ENCODE data around the gene EPB41L4B. TPM values are rescaled to one million over a fixed set of nuclear protein-coding genes. Genes with fewer than 3 reads are reported as not detected.

Gene EPB41L4B
- total and polyA plus RNA-seq, 2 experiments from 2014 or later = 11.0 to 32.2 TPM

DNA sequence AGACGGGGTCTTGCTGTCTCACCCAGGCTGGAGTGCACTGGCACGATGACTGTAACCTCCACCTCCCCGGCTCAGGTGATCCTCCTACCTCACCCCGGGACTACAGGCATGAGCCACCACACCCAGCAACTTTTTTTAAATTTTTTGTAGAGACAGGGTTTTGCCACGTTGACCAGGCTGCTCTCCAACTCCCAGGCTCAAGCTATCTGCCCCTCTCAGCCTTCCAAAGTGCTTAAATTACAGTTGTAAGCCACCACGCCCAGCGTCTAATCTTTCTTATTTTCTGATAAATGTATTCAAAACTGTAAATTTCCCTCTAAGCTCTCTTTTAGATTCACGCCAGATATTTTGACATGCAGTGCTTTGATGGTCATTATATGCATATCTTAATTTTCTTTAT is 164.2 kb downstream of the EPB41L4B start:
- no peaks in the 10 kb centered on the region for H4K20me1 ChIP-seq (replicated peaks; ENCODE audit: insufficient read depth)
- ATAC-seq (no peak), DNase-seq (ENCODE audit: low spot score) (no peak)
- peaks cover 8% of the 10 kb centered on the region; the same call in 1 of the 2 replicates for H3K36me3 ChIP-seq (ENCODE audit: insufficient read depth)
- no peak overlapping the region for H3K4me3 Mint-ChIP-seq
- H3K79me2 ChIP-seq (replicated peaks; ENCODE audit: insufficient read depth) = no peaks in the 10 kb centered on the region
- no peaks in the 10 kb centered on the region for H3K4me1 Mint-ChIP-seq
- H3K4me2 ChIP-seq = no peak overlapping the region
- TF ChIP-seq NANOG (IDR thresholded peaks at IDR 0.05; ENCODE audit: borderline replicate concordance) (no peak), CREB1 (CRISPR knock-in tag; IDR thresholded peaks at IDR 0.05; ENCODE audit: low read depth) (no peak), POLR2AphosphoS5 (IDR thresholded peaks at IDR 0.05; ENCODE audit: low read depth) (no peak), CTCF (conservative IDR thresholded peaks at IDR 0.05; ENCODE audit: low read depth in 2 of 2) (no peak), STAT1 (IDR thresholded peaks at IDR 0.05; ENCODE audit: unreplicated experiment) (no peak), ZNF331 (CRISPR knock-in tag; IDR thresholded peaks at IDR 0.05; ENCODE audit: low read depth) (no peak), REST (IDR thresholded peaks at IDR 0.05; ENCODE audit: unreplicated experiment) (no peak)
- TF ChIP-seq, protein P1, sequence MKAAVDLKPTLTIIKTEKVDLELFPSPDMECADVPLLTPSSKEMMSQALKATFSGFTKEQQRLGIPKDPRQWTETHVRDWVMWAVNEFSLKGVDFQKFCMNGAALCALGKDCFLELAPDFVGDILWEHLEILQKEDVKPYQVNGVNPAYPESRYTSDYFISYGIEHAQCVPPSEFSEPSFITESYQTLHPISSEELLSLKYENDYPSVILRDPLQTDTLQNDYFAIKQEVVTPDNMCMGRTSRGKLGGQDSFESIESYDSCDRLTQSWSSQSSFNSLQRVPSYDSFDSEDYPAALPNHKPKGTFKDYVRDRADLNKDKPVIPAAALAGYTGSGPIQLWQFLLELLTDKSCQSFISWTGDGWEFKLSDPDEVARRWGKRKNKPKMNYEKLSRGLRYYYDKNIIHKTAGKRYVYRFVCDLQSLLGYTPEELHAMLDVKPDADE (IDR thresholded peaks at IDR 0.05) = no peak
- TF ChIP-seq, protein P2, sequence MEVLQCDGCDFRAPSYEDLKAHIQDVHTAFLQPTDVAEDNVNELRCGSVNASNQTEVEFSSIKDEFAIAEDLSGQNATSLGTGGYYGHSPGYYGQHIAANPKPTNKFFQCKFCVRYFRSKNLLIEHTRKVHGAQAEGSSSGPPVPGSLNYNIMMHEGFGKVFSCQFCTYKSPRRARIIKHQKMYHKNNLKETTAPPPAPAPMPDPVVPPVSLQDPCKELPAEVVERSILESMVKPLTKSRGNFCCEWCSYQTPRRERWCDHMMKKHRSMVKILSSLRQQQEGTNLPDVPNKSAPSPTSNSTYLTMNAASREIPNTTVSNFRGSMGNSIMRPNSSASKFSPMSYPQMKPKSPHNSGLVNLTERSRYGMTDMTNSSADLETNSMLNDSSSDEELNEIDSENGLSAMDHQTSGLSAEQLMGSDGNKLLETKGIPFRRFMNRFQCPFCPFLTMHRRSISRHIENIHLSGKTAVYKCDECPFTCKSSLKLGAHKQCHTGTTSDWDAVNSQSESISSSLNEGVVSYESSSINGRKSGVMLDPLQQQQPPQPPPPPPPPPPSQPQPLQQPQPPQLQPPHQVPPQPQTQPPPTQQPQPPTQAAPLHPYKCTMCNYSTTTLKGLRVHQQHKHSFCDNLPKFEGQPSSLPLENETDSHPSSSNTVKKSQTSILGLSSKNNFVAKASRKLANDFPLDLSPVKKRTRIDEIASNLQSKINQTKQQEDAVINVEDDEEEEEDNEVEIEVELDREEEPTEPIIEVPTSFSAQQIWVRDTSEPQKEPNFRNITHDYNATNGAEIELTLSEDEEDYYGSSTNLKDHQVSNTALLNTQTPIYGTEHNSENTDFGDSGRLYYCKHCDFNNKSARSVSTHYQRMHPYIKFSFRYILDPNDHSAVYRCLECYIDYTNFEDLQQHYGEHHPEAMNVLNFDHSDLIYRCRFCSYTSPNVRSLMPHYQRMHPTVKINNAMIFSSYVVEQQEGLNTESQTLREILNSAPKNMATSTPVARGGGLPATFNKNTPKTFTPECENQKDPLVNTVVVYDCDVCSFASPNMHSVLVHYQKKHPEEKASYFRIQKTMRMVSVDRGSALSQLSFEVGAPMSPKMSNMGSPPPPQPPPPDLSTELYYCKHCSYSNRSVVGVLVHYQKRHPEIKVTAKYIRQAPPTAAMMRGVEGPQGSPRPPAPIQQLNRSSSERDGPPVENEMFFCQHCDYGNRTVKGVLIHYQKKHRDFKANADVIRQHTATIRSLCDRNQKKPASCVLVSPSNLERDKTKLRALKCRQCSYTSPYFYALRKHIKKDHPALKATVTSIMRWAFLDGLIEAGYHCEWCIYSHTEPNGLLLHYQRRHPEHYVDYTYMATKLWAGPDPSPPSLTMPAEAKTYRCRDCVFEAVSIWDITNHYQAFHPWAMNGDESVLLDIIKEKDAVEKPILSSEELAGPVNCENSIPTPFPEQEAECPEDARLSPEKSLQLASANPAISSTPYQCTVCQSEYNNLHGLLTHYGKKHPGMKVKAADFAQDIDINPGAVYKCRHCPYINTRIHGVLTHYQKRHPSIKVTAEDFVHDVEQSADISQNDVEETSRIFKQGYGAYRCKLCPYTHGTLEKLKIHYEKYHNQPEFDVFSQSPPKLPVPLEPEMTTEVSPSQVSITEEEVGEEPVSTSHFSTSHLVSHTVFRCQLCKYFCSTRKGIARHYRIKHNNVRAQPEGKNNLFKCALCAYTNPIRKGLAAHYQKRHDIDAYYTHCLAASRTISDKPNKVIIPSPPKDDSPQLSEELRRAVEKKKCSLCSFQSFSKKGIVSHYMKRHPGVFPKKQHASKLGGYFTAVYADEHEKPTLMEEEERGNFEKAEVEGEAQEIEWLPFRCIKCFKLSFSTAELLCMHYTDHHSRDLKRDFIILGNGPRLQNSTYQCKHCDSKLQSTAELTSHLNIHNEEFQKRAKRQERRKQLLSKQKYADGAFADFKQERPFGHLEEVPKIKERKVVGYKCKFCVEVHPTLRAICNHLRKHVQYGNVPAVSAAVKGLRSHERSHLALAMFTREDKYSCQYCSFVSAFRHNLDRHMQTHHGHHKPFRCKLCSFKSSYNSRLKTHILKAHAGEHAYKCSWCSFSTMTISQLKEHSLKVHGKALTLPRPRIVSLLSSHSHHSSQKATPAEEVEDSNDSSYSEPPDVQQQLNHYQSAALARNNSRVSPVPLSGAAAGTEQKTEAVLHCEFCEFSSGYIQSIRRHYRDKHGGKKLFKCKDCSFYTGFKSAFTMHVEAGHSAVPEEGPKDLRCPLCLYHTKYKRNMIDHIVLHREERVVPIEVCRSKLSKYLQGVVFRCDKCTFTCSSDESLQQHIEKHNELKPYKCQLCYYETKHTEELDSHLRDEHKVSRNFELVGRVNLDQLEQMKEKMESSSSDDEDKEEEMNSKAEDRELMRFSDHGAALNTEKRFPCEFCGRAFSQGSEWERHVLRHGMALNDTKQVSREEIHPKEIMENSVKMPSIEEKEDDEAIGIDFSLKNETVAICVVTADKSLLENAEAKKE (CRISPR knock-in tag; IDR thresholded peaks at IDR 0.05) = no peak
- H3K4me3 ChIP-seq = no peak overlapping the region
- H2AFZ ChIP-seq = no peak overlapping the region
- no peak overlapping the region for H3K27ac Mint-ChIP-seq
- H3K4me1 ChIP-seq (ENCODE audit: insufficient read depth) = no peaks in the 10 kb centered on the region
- peaks cover 9% of the 10 kb centered on the region for H3K36me3 Mint-ChIP-seq (ENCODE audit: low read depth)
- no peaks in the 10 kb centered on the region for H3K27me3 ChIP-seq (ENCODE audit: insufficient read depth)
- no peak overlapping the region for H3K27ac ChIP-seq (ENCODE audit: low read depth)
- H3F3A ChIP-seq (replicated peaks; ENCODE audit: low read depth) = no peaks in the 10 kb centered on the region
- H3K27me3 Mint-ChIP-seq (ENCODE audit: insufficient read depth, low read depth, poor library complexity) = no peaks in the 10 kb centered on the region
- H3K9me3 Mint-ChIP-seq = peaks cover 27% of the 10 kb centered on the region
- no peaks in the 10 kb centered on the region for H3K9me2 ChIP-seq (ENCODE audit: insufficient read depth)
